HepG2 (cell line): ENCODE results near the gene ZCCHC3. TPM values are rescaled to one million over a fixed set of nuclear protein-coding genes. Genes with fewer than 3 reads are reported as not detected.

ENCODE experiments used
- ARHGAP35 ChIP-seq: sonication (generic); formaldehyde crosslinking; IDR thresholded peaks from 2 replicates; pipeline ENCODE4 v1.9.0; 2022; ENCODE audit warnings: mild to moderate bottlenecking, inconsistent platforms, moderate library complexity, missing genetic modification reagents, borderline replicate concordance
- CCDC6 ChIP-seq: sonication (generic); formaldehyde crosslinking; IDR thresholded peaks from 2 replicates; pipeline ENCODE4 v1.8.1; 2022; ENCODE audit warnings: mild to moderate bottlenecking, missing genetic modification reagents, moderate library complexity
- KLF16 ChIP-seq, 2 experiments: sonication (generic) in 1 of 2; formaldehyde crosslinking in 1 of 2; IDR thresholded peaks; 2 replicates each; pipeline versions ENCODE4 v1.6.1 to v1.8.0; 2016 to 2023; ENCODE audit warnings: missing genetic modification reagents in 2 of 2, missing compliant biosample characterization in 1 of 2
- MAZ ChIP-seq, 2 experiments: sonication (generic) in 1 of 2; formaldehyde crosslinking in 1 of 2; IDR thresholded peaks; 2 replicates each; pipeline versions ENCODE4 v1.5.0 to v1.6.1; 2012 to 2020; ENCODE audit warnings: low read depth in 2 of 2, mild to moderate bottlenecking in 2 of 2, borderline replicate concordance in 1 of 2, improper control_type of control experiment in 1 of 2, low read length in 1 of 2, missing genetic modification reagents in 1 of 2, moderate library complexity in 1 of 2
- MZF1 ChIP-seq: sonication (generic); formaldehyde crosslinking; IDR thresholded peaks from 2 replicates; pipeline ENCODE4 v1.8.1; 2023; ENCODE audit warnings: mild to moderate bottlenecking, missing genetic modification reagents, borderline replicate concordance
- NFIC ChIP-seq: IDR thresholded peaks from 2 replicates; pipeline ENCODE4 v1.6.1; 2012; ENCODE audit warnings: mild to moderate bottlenecking, low read length, inconsistent platforms
- REL ChIP-seq: sonication (generic); formaldehyde crosslinking; conservative IDR thresholded peaks from 2 replicates; pipeline ENCODE4 v1.8.0; 2022; ENCODE audit warnings: mild to moderate bottlenecking, missing genetic modification reagents, moderate library complexity
- SP4 ChIP-seq: sonication (generic); formaldehyde crosslinking; IDR thresholded peaks from 2 replicates; pipeline ENCODE4 v1.8.1; 2023; ENCODE audit warnings: mild to moderate bottlenecking, missing genetic modification reagents
- ZBTB3 ChIP-seq: sonication (generic); formaldehyde crosslinking; IDR thresholded peaks from 2 replicates; pipeline ENCODE4 v1.4.0; 2020; ENCODE audit warnings: low read depth, mild to moderate bottlenecking, moderate library complexity, missing genetic modification reagents, borderline replicate concordance
- ZNF224 ChIP-seq: sonication (generic); formaldehyde crosslinking; IDR thresholded peaks from 2 replicates; pipeline ENCODE4 v1.5.0; 2020; ENCODE audit warnings: mild to moderate bottlenecking, missing genetic modification reagents
- ZNF441 ChIP-seq: sonication (generic); formaldehyde crosslinking; IDR thresholded peaks from 2 replicates; pipeline ENCODE4 v1.7.0; 2021; ENCODE audit warnings: missing genetic modification reagents, borderline replicate concordance
- ZNF777 ChIP-seq: sonication (generic); formaldehyde crosslinking; IDR thresholded peaks from 2 replicates; pipeline ENCODE4 v1.4.0; 2020; ENCODE audit warnings: missing genetic modification reagents
- ZNF816 ChIP-seq: sonication (generic); formaldehyde crosslinking; IDR thresholded peaks from 2 replicates; pipeline ENCODE4 v1.8.0; 2022; ENCODE audit warnings: missing genetic modification reagents, mild to moderate bottlenecking, borderline replicate concordance
- ZSCAN25 ChIP-seq: sonication (generic); formaldehyde crosslinking; IDR thresholded peaks from 2 replicates; pipeline ENCODE4 v1.8.0; 2022; ENCODE audit warnings: mild to moderate bottlenecking, missing genetic modification reagents
- polyA plus RNA-seq, 8 experiments: library from polyadenylated mRNA; depleted of rRNA in 3 of 8; stranded (reverse) in 7 of 8; unstranded in 1 of 8; fragments of >200 nt; fragmentation: Illumina TruSeq in 4 of 8; extraction: Trizol in 4 of 8; gene quantifications; 2 replicates each; pipeline versions ENCODE4 v1.2.1 to v1.2.3, GENCODE V29; 2011 to 2016; ENCODE audit warnings: low read depth in 4 of 8, missing spikeins in 1 of 8, mixed read lengths in 1 of 8; ENCODE audit not compliant: insufficient read depth in 1 of 8
- total RNA-seq, 5 experiments: library from RNA; depleted of rRNA; stranded (reverse); fragments of >200 nt; fragmentation: Illumina TruSeq; extraction: Trizol; gene quantifications; 2 replicates each; pipeline ENCODE4 v1.2.3, GENCODE V29; 2016; ENCODE audit warnings: low read depth in 1 of 5
- TF ChIP-seq, protein P1 (sequence below): sonication (generic); formaldehyde crosslinking; IDR thresholded peaks from 2 replicates; pipeline ENCODE4 v1.4.0; 2020; ENCODE audit warnings: missing genetic modification reagents
- TF ChIP-seq, protein P2 (sequence below): IDR thresholded peaks from 2 replicates; pipeline ENCODE4 v1.6.1; 2016; ENCODE audit warnings: missing compliant biosample characterization, missing genetic modification reagents, borderline replicate concordance
- TF ChIP-seq, protein P3 (sequence below): sonication (generic); formaldehyde crosslinking; IDR thresholded peaks from 2 replicates; pipeline ENCODE4 v1.5.0; 2020; ENCODE audit warnings: missing genetic modification reagents
- TF ChIP-seq, protein P4 (sequence below): sonication (generic); formaldehyde crosslinking; IDR thresholded peaks from 2 replicates; pipeline ENCODE4 v1.5.0; 2020; ENCODE audit warnings: missing genetic modification reagents

Gene ZCCHC3
- total and polyA plus RNA-seq, 2 of the 13 experiments (the other 11 are each of a cell fraction or from before 2014, with no cell fraction given): 46.6 to 63.0 TPM

DNA sequence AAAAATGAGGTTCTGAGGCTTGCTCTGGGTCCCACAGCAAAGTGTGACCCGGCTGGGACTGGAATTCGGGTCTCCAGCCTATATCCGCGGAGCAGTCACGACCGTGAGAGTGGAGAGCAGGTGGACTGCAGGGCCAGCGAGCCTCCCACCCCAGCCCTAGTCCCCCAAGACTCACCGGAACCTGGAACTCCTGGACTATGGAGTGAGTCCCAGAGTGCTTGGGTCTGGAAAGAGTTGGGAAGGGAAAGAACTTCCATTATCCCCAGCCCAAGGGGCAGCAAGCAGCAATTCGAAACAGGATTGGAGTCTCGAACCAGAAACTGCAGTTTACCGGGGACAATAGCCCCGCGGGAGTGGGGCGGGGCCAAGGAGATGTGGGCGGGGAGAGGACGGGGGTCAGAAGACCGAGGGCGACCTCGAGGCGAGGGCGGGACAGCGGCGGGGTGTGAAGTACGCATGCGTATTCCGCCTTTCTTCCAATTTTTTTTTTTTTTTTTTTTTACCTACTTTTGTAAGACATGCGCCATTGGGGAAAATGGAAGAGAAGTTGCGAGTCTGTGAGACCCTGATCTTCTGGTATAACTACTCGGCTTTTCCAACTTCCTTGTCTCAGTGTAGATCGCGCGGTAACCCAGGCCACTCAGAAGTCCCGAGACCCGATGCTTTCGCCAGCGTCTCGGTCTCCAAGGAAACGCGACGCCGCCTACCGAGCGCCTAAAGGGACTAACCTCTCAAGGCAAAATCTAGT, 7.1 kb upstream of the ZCCHC3 start, which contains the start of gene C20orf96 (continued):
- TF ChIP-seq, protein P1, sequence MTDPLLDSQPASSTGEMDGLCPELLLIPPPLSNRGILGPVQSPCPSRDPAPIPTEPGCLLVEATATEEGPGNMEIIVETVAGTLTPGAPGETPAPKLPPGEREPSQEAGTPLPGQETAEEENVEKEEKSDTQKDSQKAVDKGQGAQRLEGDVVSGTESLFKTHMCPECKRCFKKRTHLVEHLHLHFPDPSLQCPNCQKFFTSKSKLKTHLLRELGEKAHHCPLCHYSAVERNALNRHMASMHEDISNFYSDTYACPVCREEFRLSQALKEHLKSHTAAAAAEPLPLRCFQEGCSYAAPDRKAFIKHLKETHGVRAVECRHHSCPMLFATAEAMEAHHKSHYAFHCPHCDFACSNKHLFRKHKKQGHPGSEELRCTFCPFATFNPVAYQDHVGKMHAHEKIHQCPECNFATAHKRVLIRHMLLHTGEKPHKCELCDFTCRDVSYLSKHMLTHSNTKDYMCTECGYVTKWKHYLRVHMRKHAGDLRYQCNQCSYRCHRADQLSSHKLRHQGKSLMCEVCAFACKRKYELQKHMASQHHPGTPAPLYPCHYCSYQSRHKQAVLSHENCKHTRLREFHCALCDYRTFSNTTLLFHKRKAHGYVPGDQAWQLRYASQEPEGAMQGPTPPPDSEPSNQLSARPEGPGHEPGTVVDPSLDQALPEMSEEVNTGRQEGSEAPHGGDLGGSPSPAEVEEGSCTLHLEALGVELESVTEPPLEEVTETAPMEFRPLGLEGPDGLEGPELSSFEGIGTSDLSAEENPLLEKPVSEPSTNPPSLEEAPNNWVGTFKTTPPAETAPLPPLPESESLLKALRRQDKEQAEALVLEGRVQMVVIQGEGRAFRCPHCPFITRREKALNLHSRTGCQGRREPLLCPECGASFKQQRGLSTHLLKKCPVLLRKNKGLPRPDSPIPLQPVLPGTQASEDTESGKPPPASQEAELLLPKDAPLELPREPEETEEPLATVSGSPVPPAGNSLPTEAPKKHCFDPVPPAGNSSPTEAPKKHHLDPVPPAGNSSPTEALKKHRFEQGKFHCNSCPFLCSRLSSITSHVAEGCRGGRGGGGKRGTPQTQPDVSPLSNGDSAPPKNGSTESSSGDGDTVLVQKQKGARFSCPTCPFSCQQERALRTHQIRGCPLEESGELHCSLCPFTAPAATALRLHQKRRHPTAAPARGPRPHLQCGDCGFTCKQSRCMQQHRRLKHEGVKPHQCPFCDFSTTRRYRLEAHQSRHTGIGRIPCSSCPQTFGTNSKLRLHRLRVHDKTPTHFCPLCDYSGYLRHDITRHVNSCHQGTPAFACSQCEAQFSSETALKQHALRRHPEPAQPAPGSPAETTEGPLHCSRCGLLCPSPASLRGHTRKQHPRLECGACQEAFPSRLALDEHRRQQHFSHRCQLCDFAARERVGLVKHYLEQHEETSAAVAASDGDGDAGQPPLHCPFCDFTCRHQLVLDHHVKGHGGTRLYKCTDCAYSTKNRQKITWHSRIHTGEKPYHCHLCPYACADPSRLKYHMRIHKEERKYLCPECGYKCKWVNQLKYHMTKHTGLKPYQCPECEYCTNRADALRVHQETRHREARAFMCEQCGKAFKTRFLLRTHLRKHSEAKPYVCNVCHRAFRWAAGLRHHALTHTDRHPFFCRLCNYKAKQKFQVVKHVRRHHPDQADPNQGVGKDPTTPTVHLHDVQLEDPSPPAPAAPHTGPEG (CRISPR knock-in tag): peak; percentile 55; the same call in 1 of the 2 replicates
- TF ChIP-seq, protein P2, sequence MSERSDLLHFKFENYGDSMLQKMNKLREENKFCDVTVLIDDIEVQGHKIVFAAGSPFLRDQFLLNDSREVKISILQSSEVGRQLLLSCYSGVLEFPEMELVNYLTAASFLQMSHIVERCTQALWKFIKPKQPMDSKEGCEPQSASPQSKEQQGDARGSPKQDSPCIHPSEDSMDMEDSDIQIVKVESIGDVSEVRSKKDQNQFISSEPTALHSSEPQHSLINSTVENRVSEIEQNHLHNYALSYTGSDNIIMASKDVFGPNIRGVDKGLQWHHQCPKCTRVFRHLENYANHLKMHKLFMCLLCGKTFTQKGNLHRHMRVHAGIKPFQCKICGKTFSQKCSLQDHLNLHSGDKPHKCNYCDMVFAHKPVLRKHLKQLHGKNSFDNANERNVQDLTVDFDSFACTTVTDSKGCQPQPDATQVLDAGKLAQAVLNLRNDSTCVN (CRISPR knock-in tag): peak; percentile 8; the same call in 1 of the 2 replicates
- peak; percentile 28; the same call in 1 of the 2 replicates for TF ChIP-seq ZSCAN25 (CRISPR knock-in tag)
- TF ChIP-seq ZNF777 (CRISPR knock-in tag): peak; percentile 19; the same call in 1 of the 2 replicates
- TF ChIP-seq KLF16 (CRISPR knock-in tag; IDR thresholded peaks at IDR 0.05): peak in 1 of 2 experiments; percentile 80; a peak in 2 of 4 replicates
- TF ChIP-seq MZF1 (CRISPR knock-in tag): no peak
- TF ChIP-seq CCDC6 (CRISPR knock-in tag): no peak
- TF ChIP-seq ZNF441: peak; percentile 22; the same call in 1 of the 2 replicates
- TF ChIP-seq, protein P3, sequence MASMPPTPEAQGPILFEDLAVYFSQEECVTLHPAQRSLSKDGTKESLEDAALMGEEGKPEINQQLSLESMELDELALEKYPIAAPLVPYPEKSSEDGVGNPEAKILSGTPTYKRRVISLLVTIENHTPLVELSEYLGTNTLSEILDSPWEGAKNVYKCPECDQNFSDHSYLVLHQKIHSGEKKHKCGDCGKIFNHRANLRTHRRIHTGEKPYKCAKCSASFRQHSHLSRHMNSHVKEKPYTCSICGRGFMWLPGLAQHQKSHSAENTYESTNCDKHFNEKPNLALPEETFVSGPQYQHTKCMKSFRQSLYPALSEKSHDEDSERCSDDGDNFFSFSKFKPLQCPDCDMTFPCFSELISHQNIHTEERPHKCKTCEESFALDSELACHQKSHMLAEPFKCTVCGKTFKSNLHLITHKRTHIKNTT: no peak; the same call in 1 of the 2 replicates
- peak; percentile 74; the same call in 1 of the 2 replicates for TF ChIP-seq MAZ (IDR thresholded peaks at IDR 0.05; ENCODE audit: borderline replicate concordance, low read depth, low read length)
- peak; percentile 32; the same call in 1 of the 2 replicates for TF ChIP-seq MAZ (CRISPR knock-in tag; IDR thresholded peaks at IDR 0.05; ENCODE audit: low read depth)
- no peak for TF ChIP-seq NFIC
- no peak for TF ChIP-seq ZBTB3 (CRISPR knock-in tag)
- no peak for TF ChIP-seq REL (CRISPR knock-in tag)
- peak; percentile 12; the same call in 1 of the 2 replicates for TF ChIP-seq ARHGAP35
- 0 out of 2 replicates have a peak, but pooled peaks have one; percentile 72 for TF ChIP-seq ZNF816 (CRISPR knock-in tag)
- peak; percentile 59; the same call in 1 of the 2 replicates for TF ChIP-seq ZNF224 (CRISPR knock-in tag)
- TF ChIP-seq, protein P4, sequence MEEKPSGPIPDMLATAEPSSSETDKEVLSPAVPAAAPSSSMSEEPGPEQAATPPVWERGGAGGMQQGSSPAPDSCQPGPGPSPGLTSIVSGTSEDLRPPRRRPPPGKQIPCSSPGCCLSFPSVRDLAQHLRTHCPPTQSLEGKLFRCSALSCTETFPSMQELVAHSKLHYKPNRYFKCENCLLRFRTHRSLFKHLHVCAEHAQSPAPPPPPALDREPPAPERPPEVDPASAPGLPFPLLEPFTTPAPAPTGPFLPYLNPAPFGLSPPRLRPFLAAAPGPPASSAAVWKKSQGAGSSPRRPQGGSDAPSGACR: no peak
- peak; percentile 88 for TF ChIP-seq SP4 (CRISPR knock-in tag)
